ENCODE data around the gene C1orf94. TPM values are rescaled to one million over a fixed set of nuclear protein-coding genes. Genes with fewer than 3 reads are reported as not detected.

Gene C1orf94
- total and polyA plus RNA-seq, 2 of the 8 experiments (the other 6 are each of a cell fraction or from before 2014, with no cell fraction given) = 5.8 to 12.5 TPM

DNA sequence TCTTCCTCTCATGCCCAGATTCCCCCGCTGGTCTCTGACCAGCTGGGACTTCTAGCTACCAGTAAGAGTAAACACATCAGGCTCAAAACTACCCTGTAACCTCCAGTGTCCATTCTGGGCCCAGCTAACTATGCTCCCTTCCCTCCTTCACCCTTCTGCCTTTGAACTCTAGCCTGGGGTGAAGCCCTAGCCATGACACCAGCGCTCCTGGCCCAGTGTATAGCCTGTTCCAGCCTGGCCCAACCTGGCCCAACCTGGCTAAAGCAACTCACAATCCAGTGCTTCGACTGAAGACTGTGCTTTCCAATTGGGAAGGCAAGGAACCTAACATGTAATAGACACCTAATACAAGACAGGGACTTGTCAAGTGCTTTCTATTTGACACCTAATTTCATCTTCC lies 39.3 kb upstream of the C1orf94 start (continued):
- TF ChIP-seq EZH2 (IDR thresholded peaks at IDR 0.05; ENCODE audit: low read depth, low read length, severe bottlenecking) (no peak), CHD1 (IDR thresholded peaks at IDR 0.05; ENCODE audit: low read depth, low read length) (no peak), CBX8 (IDR thresholded peaks at IDR 0.05; ENCODE audit: borderline replicate concordance, low read depth, low read length) (no peak), PHF8 (conservative IDR thresholded peaks at IDR 0.05; ENCODE audit: low read depth, low read length) (no peak), TCF12 (IDR thresholded peaks at IDR 0.05; ENCODE audit: low read depth, low read length) (no peak)
- TF ChIP-seq, protein P1, sequence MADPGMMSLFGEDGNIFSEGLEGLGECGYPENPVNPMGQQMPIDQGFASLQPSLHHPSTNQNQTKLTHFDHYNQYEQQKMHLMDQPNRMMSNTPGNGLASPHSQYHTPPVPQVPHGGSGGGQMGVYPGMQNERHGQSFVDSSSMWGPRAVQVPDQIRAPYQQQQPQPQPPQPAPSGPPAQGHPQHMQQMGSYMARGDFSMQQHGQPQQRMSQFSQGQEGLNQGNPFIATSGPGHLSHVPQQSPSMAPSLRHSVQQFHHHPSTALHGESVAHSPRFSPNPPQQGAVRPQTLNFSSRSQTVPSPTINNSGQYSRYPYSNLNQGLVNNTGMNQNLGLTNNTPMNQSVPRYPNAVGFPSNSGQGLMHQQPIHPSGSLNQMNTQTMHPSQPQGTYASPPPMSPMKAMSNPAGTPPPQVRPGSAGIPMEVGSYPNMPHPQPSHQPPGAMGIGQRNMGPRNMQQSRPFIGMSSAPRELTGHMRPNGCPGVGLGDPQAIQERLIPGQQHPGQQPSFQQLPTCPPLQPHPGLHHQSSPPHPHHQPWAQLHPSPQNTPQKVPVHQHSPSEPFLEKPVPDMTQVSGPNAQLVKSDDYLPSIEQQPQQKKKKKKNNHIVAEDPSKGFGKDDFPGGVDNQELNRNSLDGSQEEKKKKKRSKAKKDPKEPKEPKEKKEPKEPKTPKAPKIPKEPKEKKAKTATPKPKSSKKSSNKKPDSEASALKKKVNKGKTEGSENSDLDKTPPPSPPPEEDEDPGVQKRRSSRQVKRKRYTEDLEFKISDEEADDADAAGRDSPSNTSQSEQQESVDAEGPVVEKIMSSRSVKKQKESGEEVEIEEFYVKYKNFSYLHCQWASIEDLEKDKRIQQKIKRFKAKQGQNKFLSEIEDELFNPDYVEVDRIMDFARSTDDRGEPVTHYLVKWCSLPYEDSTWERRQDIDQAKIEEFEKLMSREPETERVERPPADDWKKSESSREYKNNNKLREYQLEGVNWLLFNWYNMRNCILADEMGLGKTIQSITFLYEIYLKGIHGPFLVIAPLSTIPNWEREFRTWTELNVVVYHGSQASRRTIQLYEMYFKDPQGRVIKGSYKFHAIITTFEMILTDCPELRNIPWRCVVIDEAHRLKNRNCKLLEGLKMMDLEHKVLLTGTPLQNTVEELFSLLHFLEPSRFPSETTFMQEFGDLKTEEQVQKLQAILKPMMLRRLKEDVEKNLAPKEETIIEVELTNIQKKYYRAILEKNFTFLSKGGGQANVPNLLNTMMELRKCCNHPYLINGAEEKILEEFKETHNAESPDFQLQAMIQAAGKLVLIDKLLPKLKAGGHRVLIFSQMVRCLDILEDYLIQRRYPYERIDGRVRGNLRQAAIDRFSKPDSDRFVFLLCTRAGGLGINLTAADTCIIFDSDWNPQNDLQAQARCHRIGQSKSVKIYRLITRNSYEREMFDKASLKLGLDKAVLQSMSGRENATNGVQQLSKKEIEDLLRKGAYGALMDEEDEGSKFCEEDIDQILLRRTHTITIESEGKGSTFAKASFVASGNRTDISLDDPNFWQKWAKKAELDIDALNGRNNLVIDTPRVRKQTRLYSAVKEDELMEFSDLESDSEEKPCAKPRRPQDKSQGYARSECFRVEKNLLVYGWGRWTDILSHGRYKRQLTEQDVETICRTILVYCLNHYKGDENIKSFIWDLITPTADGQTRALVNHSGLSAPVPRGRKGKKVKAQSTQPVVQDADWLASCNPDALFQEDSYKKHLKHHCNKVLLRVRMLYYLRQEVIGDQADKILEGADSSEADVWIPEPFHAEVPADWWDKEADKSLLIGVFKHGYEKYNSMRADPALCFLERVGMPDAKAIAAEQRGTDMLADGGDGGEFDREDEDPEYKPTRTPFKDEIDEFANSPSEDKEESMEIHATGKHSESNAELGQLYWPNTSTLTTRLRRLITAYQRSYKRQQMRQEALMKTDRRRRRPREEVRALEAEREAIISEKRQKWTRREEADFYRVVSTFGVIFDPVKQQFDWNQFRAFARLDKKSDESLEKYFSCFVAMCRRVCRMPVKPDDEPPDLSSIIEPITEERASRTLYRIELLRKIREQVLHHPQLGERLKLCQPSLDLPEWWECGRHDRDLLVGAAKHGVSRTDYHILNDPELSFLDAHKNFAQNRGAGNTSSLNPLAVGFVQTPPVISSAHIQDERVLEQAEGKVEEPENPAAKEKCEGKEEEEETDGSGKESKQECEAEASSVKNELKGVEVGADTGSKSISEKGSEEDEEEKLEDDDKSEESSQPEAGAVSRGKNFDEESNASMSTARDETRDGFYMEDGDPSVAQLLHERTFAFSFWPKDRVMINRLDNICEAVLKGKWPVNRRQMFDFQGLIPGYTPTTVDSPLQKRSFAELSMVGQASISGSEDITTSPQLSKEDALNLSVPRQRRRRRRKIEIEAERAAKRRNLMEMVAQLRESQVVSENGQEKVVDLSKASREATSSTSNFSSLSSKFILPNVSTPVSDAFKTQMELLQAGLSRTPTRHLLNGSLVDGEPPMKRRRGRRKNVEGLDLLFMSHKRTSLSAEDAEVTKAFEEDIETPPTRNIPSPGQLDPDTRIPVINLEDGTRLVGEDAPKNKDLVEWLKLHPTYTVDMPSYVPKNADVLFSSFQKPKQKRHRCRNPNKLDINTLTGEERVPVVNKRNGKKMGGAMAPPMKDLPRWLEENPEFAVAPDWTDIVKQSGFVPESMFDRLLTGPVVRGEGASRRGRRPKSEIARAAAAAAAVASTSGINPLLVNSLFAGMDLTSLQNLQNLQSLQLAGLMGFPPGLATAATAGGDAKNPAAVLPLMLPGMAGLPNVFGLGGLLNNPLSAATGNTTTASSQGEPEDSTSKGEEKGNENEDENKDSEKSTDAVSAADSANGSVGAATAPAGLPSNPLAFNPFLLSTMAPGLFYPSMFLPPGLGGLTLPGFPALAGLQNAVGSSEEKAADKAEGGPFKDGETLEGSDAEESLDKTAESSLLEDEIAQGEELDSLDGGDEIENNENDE (IDR thresholded peaks at IDR 0.05; ENCODE audit: insufficient replicate concordance, low read length) = no peak

All from H1 (cell line).